Amniotic epithelial cell (primary cell): ENCODE measurements around the gene RARS2.
"Not testable (repeated sequence)": the region's sequence is repeated elsewhere in the genome, so short reads cannot be mapped to it uniquely, and the experiment has no call there.

Experiments
- DNase-seq: peaks from one replicate; pipeline ENCODE4 v3.0.0-alpha.2; 2010; ENCODE audit warnings: low read depth

Gene RARS2, protein sequence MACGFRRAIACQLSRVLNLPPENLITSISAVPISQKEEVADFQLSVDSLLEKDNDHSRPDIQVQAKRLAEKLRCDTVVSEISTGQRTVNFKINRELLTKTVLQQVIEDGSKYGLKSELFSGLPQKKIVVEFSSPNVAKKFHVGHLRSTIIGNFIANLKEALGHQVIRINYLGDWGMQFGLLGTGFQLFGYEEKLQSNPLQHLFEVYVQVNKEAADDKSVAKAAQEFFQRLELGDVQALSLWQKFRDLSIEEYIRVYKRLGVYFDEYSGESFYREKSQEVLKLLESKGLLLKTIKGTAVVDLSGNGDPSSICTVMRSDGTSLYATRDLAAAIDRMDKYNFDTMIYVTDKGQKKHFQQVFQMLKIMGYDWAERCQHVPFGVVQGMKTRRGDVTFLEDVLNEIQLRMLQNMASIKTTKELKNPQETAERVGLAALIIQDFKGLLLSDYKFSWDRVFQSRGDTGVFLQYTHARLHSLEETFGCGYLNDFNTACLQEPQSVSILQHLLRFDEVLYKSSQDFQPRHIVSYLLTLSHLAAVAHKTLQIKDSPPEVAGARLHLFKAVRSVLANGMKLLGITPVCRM

DNA sequence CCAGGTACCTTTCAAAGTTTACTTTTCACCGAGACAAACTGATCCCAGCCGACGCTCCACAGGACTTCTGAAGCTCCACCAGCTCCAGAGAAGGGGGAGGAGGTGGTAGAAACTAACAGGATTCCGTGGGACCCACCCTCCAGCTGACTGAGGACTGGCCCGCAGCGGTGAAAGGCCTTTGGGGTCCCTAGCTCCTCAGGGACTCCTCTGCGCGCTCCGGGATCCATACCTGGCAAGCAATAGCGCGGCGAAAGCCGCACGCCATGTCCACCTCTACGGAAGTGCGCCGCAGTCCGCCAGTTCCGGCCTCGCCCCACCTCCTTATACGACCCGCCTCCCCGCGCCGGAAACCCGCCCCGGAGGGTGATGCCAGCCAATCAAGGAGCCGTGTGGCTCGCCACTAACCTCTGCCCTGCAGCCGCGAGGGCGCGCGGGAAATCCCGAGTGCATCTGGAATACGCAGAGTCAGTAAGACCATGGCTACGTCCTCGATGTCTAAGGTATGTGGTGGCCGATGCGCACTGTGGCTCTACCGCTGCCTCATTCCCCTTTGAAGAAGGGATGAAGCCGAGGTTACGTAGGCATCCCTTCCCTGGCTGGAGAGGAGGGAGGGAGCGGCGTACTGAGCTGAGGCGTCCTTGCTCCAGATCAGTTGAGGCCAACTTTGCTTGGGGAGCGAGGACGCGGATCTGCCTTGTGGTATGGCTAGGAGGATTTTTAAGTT, at the start of gene RARS2, which contains the start of gene ORC3:
TSS of gene RARS2 (minus strand) at position 295 of the 724 bp plus-strand sequence. CDS start at position 265, 30 bp downstream.
TSS of gene ORC3 (plus strand) at position 443 of the 724 bp plus-strand sequence. CDS start at position 477, 34 bp downstream.
- peak; percentile 89 for DNase-seq

DNA sequence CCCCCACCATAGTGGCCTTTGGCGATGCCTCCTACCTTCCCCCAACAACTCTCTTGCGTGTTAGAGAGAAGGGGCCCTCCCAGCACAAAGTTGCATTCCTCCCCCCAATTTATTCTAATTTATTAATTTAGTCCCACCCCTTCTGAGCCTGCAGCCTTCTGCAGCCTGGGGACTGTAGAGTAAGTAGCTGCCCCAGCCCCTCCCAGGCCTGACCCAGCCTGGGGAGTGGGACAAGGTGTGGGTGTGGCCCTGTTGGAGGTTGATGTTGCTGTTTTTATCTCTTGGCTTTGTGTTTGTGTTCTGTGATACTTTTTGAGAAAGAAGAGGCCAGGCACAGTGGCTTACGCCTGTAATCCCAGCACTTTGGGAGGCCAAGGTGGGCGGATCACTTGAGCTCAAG, 49.6 kb upstream of the RARS2 start:
- DNase-seq, result no peak

DNA sequence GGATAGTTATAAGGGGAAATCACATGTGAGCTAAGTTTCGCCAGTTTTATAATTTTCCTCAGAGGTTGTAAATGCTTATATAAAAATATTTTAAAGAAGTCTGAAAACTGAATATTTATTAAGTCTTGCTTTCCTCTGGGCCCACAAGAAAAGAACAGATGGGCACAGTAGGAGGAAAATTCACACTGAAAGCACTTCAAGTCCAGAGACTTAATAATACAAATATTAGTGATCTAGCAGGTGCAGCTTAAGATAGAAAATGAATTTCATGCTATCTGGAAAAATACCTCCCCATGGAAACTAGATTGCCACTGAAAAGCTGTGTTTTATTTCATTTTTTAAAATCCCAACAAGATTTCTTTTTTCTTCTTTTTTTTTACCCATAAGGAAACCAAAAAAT, 47.3 kb upstream of the RARS2 start:
- DNase-seq, result no peak

DNA sequence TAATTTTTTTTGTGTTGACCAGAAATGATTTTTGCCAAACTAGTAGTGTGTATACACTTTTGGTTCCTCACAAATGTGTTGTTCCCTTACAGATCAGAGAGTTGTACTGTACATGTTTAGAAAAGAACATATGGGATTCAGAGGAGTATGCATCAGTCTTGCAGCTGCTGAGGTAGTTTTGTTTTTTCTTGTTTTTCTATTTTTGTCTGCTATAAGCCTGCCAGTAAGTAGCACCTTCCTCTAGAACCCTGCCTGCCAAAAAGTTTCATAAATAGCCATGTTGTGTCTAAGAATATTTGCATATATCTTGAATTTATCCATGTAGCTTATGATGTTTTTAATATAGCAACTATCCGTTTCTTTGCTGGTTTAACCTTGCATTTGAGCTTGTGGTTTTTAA, 46.5 kb upstream of the RARS2 start:
- DNase-seq, result no peak

DNA sequence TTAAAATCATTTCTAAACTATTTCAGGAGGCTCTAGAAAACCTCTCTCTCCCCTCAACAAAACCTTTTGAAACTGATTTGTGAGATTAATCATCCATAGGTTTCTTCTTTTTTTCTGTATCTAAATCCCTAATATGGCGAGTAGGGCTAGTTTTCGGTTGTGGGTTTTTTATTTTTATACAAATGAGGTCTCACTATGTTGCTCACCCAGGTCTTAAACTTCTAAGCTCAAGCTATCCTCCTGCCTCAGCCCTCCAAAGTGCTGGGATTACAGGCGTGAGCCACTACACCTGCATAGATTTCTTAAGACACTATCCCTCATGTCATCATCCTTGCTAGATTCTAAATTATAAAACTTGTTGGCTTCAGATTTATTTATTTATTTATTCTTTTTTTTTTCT, 44.1 kb upstream of the RARS2 start:
- no peak for DNase-seq

DNA sequence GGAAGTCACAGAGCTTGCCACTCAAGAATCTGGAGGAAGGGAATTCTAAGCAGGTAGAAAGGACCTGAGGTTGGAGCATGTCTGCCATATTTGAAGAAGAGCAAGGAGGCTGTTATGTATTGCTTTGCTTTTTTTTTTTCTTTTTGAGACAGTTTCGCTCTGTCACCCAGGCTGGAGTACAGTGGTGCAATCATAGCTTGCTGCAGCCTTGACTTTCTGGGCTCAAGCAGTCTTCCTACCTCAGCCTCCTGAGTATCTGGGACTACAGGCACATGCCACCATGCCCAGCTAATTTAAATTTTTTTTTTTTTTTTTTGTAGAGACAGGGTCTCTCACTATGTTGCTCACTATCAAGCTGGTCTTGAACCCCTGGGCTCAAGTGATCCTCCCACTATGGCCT, 41.0 kb upstream of the RARS2 start:
- DNase-seq, result no peak

DNA sequence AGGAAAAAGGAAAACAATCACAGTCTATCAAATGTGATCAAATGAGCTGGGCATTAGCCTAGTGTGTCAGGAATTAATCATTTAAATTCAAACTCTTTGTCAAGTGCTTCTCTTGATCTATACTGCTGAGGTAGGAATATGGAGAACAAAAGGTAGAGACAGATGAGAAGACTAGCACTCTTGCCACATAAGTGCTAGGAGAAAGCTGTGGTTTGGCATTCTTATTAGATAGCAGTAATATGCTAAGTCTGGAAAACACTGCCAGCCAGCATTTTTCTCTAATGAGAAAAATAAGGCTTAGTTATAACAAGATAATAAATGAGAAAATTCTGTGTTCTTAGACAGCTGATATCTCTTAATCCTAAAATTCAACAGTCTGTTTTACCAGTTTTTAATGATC, 39.1 kb upstream of the RARS2 start:
- DNase-seq, result peak; percentile 88

DNA sequence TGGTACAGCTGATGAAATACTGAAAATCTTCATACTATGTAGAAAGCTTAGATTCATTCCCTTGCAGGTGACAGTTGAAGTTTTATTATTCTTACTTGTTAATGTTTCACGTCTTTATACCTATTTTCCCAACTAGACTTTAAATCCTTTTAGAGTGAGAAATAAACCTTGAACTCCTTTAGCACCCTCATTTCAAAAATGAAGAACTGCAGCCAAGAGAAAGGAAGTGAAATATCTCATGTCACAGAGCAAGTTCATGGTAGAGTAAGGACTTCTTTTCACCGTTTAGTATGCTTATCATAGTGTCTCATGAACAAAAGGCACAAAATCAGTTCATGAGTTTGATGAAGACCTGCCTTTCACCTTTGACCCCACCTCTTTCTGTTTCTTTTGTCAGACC, 38.6 kb upstream of the RARS2 start:
- DNase-seq, result no peak

DNA sequence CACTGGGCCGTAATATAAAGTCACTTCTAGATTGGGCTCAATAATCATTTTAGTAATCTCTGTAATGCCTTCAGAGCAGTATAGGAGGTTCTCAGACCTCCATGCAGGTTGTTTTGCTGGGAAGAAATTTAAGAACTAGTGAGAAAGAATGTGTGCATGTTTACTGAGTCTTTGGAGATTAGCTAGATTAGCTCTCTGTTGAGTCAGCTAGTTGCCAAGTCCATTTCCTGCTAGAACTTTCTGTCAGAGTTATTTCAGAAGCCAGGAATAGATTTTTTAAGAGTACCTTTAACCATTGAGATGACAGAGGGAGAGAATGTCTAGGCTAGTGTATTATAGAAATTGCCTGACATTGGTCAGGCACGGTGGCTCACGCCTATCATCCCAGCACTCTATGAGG, 33.5 kb upstream of the RARS2 start:
- DNase-seq, result peak; percentile 81

DNA sequence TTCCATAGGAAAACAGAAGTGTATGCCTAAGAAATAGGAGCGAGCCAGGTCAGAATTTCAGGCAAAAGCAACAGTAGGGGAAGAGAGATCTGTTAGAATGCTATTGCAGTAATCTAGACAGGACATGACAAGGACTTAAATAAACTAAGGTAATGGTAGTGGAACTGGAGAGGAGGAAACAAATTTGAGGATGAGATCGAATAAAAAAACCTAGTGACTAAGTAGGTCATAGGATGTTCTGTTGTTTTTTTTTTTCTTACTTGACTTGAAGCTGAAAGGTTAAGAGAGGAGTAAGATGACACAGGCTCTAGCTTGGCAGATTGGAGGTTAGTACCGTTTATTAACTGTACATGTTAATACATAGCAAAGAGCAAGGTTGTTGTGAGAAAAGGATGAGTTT, 28.7 kb upstream of the RARS2 start:
- DNase-seq, result no peak

DNA sequence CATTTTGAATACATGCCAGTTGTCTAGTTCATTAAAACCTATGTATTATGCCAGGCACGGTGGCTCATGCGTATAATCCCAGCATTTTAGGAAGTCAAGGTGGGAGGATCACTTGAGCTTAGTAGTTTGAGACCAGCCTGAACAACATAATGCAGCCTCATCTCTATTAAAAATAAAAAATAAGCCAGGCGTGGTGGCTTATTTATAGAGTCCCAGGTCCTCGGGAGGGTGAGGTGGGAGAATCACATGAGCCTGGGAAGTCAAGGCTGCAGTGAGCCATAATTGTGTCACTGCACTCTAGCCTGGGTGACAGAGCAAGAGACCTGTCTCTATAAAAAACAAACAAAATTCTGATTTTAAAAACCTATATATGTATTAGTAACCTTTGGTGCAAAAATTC, 27.6 kb upstream of the RARS2 start:
- DNase-seq, result no peak

DNA sequence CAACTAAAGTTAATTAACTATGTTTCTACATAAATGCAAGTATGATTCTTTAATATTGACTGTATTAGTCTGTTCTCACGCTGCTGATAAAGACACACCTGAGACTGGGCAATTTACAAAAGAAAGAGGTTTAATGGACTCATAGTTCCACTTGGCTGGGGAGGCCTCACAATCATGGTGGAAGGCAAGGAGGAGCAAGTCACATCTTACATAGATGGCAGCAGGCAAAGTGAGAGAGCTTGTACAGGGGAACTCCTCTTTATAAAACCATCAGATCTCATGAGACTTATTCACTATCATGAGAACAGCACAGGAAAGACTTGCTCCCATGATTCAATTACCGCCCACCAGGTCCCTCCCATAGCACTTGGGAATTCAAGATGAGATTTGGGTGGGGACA, 23.2 kb upstream of the RARS2 start:
- DNase-seq, result not testable (repeated sequence)

DNA sequence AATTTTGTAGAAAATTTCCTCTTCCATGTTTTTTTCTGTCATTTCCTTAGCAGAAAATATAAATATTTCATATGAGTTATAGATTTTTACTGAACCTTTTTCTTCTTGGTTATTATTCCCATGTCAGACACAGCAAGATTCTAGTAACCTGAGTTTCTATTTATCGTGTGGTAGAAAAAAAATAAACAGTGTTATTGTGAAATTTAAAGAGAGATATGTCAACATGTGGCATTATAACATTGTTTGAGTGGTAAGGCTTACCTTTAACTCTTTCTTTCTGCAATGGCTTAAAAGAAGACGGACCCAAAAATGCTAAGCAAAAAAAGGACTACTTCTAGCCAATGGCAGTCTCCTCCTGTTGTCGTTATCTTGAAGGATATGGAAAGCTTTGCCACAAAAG, 19.0 kb upstream of the RARS2 start:
- DNase-seq, result no peak

DNA sequence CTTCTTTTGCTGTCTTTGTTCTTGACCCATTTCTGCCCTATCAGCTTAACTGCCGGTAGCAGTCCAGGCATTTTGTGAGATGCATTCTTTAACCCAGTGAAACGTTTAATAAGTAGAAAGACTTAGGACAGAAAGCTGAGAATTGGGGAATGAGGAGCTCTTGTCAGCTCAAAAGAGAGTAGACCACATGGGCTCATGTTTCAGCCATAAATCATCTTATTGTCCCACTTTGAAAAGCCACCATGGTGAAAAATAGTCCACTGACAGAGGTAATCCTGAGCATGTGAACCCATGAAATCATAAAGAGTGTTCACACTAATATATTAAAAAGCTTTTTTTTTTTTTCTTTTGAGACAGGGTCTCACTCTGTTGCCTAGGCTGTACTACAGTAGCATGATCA, 16.4 kb upstream of the RARS2 start:
- DNase-seq, result no peak

DNA sequence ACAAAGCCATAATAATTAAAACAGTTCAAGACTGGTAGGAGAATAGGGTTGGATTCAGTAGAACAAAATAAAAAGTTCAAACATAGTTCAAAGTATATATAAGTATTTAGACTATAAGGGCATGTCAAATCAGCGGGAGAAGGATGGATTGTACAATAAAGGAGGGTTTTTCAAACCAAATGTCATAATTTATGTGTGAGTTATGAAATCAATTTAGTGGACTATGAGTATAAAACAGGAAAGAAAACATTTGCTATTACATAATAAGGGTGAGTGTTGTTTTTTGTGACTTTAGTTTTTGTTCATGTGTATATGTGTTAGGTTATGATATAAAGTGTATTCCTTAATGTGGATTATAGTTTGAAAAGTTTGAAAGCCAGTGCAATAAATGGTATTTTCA, 10.8 kb upstream of the RARS2 start:
- DNase-seq, result no peak

DNA sequence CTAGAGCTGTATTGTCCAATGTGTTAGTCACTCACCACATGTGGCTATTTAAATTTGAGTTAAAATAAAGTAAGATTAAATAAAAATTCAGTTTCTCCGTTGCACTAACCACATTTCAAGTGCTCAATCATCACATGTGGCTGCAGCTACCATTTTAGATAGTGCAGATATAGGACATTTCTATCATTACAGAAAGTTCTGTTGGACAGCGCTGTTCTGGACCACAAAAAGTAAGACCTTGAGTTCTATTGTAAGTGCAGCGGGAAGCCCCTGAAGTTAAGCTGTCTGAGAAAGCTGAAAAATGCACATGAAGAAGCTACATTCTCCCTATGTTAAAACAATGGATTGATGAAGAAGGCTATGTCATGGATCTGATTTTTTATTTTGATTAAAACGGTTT, 1.2 kb upstream of the RARS2 start:
- DNase-seq, result no peak

DNA sequence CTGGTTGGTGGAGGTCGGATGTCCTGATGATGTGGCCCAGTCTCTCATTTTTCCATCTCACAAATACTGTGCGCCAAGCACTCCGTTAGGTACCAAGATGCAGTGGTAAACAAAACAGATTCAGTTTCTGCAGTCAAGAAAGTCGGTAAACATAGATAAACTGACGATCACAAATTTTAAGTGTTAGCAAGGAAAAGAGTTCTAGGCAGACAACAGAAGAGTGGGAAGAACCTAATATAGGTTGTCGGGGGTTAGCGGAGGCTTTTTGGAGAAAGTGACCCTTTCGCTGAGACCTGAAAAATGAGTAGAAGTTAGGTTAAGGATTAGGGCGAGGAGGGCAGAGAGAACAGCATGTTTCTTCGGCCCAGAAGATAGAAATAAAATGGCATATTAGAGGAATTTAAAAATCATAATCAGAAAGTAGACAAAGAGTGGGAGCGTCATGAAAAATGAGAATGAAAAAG, 662 bp upstream of the RARS2 start:
- DNase-seq, result no peak

DNA sequence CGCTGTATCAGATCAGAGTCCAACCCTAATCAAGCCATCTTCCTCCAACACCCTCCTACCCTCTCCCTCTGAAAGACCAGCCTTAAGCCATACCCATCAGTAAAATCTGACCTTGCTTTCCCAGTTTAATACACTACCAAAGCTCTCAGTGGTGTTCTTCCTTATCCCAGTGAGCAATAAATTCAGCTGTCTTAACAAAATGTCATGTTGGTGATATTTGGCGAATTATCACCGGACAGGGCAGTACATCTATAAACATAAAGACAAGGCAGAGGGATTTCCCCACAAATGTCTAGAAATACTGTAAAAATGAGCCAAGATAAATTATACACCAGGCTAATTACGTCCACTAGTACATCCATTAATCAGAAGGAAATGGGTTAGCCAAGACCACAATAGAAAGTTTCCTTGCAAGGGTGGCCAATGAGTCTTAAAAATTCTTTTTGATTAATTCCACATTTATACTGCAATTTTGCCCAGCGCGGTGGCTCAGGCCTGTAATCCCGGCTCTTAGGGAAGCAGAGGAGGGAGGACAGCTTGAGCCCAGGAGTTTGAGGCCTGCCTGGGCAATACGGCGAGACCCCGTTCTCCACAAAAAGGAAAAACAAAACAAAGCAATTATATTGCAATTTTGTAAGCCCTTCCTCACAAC, 905 bp downstream of the RARS2 start:
- peak; percentile 53 for DNase-seq

DNA sequence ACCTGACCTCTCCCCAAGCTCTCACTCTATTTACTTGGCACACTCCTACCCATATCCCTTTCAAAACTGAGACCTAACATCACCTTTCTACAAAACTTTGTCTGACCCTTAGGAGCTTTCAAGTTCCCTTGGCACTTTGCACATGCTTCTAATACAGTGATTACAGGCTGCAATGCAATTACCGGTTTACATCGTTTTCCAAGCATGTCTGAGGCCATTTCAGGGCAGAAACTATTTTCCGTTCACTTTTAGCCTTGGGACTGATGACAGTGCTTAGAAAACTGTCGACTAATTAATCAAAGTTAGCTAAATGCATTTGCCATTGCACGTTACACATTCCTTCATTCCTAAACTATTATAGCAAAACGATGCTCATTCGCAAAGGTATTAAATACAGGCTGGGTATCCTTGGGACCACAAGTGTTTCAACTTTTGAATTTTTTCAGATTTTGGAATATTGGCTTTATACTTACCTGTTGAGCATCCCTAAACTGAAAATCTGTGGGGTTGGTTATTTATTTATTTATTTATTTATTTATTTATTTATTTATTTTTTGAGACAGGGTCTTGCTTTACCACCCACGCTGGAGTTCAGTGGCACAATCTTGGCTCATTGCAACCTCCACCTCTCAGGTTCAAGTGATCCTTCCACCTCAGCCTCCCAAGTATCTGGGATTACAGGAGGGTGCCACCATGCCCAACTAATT, 3.3 kb downstream of the RARS2 start:
- no peak for DNase-seq

DNA sequence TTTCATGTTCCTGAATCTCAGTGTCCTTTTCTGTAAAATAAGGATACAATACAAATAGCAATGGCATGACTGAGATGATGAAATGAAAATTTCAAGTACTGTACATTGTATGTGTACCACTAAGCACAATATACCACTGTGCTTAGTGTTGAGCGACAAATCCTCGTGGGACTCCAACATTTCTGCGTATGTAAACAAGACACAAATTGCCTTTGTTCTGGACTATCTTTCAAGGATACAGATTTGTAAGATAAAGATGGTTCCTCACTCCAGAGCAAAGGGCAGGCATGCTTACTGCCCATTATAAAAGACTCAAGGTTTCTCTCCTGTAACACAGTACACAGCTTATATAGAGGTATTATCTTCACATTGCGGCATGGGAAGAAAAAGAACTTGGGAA, 6.0 kb downstream of the RARS2 start:
- no peak for DNase-seq

DNA sequence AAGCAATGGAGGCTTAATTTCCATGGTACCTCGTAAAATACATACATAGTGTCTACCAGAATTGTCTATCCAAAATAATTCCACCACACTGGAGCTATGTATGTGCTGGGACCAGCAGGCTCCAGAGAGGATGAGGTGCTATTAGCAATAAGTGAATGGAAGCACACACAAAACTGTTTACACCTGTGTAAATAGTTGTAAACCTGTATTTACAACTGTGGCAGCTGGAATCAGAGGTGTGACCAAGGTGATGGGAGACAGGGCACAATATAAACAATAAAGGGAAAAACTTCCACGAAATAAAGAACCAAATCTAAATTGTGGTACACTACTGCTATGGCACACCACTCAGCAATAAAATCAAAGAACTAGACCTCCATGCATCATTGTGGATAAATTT, 14.4 kb downstream of the RARS2 start:
- no peak for DNase-seq
